ENCODE data around the gene SLX4IP.
A peak's percentile ranks its signal among the peaks of the same experiment; 100 is the strongest.

SLX4IP gene

DNA sequence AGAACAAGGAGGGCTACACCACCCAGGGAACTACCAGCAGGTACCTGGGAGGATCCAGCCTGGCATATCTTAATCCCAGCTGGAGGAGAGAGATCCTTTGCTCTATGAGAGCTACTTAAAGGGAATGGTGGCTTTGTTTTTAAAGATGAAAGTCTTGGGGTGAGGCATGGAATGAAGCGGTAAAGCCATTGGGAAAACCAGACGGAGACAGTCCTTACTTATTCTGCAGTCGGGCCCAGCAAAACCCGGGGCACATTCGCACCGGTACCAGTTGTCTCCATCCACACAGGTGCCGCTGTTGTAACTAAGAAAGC lies 208.4 kb downstream of the SLX4IP start:
- peaks cover 3% of the 10 kb centered on the region for H3K9me3 Mint-ChIP-seq
- no peak overlapping the region for H3K27ac Mint-ChIP-seq
- no peak for DNase-seq (ENCODE audit: low spot score in 2 of 2)
- H3K4me1 Mint-ChIP-seq, result no peaks in the 10 kb centered on the region
- H3K36me3 Mint-ChIP-seq, result no peaks in the 10 kb centered on the region
- no peak overlapping the region for H3K4me3 Mint-ChIP-seq
- no peak for ATAC-seq

DNA sequence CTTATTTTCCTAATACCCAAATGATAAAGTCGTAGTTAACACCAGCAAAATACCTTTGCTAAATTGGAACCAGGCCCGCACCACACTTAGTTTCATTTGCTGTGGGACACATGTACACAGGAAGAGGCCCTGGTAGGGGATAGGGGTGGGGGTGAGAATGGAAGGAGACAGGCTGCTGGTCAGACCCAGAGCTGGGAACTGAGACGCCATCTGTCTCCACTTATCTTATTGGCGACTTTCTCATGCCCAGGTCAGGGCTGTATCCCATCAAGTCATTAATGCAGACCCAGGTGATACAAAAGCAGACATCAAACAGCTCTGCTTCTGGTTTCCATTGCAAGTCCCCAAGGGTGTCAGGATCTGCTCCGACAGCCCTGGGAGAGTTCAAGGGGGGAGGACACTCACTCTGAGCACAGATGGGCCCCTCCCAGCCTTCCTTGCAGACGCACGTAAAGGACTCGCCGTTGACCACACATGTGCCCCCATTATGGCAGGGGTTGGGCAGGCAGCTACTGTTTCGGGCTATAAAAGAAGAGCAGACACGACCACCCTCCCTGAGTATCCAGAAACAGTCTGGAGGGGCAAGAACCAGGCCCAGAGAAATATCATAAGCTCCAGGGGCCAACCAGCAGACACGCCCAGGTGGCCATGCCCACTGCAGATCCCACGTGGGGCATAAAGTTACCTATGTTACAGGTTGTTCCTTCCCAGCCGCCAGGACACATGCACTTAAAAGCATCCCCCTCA lies 209.5 kb downstream of the SLX4IP start:
- Mint-ChIP-seq H3K36me3 (no peaks in the 10 kb centered on the region), H3K27ac (no peak overlapping the region), H3K4me3 (no peak overlapping the region), H3K4me1 (no peaks in the 10 kb centered on the region), H3K9me3 (peaks cover 1% of the 10 kb centered on the region)
- ATAC-seq (no peak), DNase-seq (ENCODE audit: low spot score in 2 of 2) (no peak)

DNA sequence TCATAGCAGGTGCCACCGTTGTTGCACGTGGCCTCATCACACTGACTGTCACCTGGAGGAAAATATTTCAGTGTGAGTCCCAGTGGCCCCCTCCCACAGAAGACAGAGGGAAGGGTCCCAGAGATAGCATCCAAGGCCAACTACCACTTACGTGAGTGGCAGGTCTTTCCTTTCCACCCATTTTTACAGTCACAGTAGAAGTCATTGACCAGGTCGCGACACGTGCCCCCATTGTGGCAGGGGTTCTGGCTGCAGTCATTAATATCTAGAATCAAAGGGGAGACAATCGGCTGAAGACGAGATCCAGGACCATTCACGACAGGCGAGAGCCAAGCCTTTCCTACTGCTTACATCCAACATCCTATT lies 210.1 kb downstream of the SLX4IP start:
- ATAC-seq (no peak), DNase-seq (ENCODE audit: low spot score in 2 of 2) (no peak)
- H3K36me3 Mint-ChIP-seq, result no peaks in the 10 kb centered on the region
- no peak overlapping the region for H3K4me3 Mint-ChIP-seq
- H3K9me3 Mint-ChIP-seq, result no peaks in the 10 kb centered on the region
- H3K4me1 Mint-ChIP-seq, result no peaks in the 10 kb centered on the region
- no peak overlapping the region for H3K27ac Mint-ChIP-seq

DNA sequence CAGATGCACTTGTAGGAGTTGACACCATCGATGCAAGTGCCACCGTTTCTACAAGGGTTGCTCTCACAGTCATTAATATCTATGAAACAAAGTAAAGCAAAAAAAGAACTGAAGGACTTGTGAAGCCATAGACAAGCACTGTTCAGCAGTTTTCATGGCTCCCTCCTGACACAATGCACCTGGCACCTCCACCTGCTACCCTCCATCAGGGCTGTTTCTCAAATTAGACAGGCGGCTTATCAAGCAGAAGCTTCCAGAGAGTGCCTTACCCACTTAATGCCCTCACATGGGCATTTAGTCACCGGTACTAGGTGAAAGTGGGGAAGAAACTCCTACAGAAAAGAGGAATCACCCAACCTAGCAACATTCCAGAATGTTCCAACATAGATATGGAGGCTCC lies 210.9 kb downstream of the SLX4IP start:
- Mint-ChIP-seq H3K36me3 (no peaks in the 10 kb centered on the region), H3K4me1 (no peaks in the 10 kb centered on the region), H3K27ac (no peak overlapping the region), H3K4me3 (no peak overlapping the region), H3K9me3 (no peaks in the 10 kb centered on the region)
- no peak for ATAC-seq
- DNase-seq (ENCODE audit: low spot score in 2 of 2), result no peak

DNA sequence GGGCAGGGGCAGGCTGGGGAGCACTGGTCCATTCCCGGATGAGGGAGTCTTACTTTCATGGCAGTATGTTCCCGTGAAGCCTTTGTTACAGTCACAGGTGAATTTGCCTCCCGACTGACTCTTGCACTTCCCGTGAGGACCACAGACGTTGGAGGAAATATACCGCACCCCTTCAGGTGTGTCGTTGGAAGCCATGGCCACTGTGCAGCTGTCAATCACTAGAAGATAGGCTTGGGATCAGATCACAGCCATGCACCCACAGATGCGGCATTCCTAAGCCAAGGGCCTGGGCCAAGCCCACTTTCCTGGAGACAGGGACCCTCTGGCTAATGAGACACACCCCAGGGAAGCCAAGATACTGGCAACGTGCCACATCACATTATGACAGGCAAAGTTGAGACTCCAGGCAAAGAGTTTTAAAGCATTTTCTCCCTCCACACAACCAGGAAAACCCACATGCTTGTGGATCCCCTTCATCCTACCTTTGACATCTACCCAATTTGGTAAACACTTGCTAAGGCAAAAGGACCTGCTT lies 211.8 kb downstream of the SLX4IP start:
- no peak for ATAC-seq
- H3K4me3 Mint-ChIP-seq, result no peak overlapping the region
- no peaks in the 10 kb centered on the region for H3K4me1 Mint-ChIP-seq
- DNase-seq (ENCODE audit: low spot score in 2 of 2), result no peak
- no peaks in the 10 kb centered on the region for H3K9me3 Mint-ChIP-seq
- no peaks in the 10 kb centered on the region for H3K36me3 Mint-ChIP-seq
- no peak overlapping the region for H3K27ac Mint-ChIP-seq

DNA sequence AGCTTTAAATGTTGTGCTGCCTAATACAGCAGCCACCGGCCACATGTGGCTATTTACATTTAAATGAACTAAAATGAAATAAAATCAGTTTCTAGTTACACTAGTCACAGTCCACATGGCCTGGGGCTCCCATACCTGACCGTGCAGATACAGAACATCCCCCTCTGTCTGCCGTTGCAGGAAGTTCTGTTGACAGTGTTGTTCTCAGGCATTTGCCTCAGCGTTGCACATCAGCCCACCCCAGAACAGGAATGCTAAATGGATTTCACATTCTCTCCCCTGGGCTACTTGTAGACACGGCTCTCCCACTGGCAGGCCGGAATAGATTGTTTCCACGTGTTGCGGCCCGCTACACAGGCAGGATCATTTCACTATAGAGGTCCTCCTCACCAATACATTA lies 212.4 kb downstream of the SLX4IP start:
- H3K27ac Mint-ChIP-seq, result no peak overlapping the region
- H3K9me3 Mint-ChIP-seq, result no peaks in the 10 kb centered on the region
- H3K4me3 Mint-ChIP-seq, result no peak overlapping the region
- no peaks in the 10 kb centered on the region for H3K4me1 Mint-ChIP-seq
- H3K36me3 Mint-ChIP-seq, result no peaks in the 10 kb centered on the region
- DNase-seq (ENCODE audit: low spot score in 2 of 2) (no peak), ATAC-seq (peak; percentile 52)

DNA sequence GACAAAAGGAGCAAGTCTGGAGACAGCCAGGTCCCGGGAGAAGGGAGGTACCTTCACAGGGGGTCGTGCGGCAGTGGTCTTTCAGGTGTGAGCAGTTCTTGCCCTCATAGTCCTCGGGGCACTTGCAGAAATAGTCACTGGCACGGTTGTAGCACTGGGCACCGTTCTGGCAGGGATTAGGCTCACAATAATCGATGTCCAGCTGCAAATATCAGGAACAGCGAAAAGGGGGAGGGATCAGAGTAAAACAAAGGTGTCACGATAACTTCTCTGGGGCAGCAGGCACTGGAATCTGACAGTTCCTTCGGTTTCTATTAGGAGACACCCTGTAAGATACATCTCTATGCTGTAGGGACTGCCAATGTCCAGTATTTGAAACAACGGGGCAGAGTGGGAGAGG lies 212.8 kb downstream of the SLX4IP start:
- no peak overlapping the region for H3K4me3 Mint-ChIP-seq
- no peaks in the 10 kb centered on the region for H3K9me3 Mint-ChIP-seq
- no peaks in the 10 kb centered on the region for H3K36me3 Mint-ChIP-seq
- DNase-seq (ENCODE audit: low spot score in 2 of 2) (no peak), ATAC-seq (no peak)
- H3K4me1 Mint-ChIP-seq, result no peaks in the 10 kb centered on the region
- no peak overlapping the region for H3K27ac Mint-ChIP-seq

DNA sequence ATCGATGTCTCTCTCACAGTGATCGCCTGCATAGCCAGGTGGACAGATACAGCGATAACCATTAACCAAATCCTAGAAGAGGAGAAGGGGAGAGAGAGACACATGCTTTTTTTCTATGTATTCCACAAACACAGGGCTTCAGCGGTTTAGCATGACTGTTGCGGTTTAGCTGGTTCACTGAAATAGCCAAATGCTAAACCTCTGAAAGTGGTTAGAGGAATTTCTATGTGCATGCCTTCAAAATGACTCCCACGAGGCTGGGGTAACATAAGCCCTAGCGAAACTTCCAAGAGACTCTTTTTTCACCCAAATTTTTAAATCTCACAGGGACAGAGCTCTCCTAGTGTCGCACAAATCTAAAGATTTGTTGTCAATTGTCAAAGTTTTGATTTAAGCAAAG lies 213.5 kb downstream of the SLX4IP start:
- H3K36me3 Mint-ChIP-seq, result no peaks in the 10 kb centered on the region
- DNase-seq (ENCODE audit: low spot score in 2 of 2) (no peak), ATAC-seq (no peak)
- H3K27ac Mint-ChIP-seq, result no peak overlapping the region
- H3K9me3 Mint-ChIP-seq, result no peaks in the 10 kb centered on the region
- H3K4me1 Mint-ChIP-seq, result no peaks in the 10 kb centered on the region
- H3K4me3 Mint-ChIP-seq, result no peak overlapping the region

DNA sequence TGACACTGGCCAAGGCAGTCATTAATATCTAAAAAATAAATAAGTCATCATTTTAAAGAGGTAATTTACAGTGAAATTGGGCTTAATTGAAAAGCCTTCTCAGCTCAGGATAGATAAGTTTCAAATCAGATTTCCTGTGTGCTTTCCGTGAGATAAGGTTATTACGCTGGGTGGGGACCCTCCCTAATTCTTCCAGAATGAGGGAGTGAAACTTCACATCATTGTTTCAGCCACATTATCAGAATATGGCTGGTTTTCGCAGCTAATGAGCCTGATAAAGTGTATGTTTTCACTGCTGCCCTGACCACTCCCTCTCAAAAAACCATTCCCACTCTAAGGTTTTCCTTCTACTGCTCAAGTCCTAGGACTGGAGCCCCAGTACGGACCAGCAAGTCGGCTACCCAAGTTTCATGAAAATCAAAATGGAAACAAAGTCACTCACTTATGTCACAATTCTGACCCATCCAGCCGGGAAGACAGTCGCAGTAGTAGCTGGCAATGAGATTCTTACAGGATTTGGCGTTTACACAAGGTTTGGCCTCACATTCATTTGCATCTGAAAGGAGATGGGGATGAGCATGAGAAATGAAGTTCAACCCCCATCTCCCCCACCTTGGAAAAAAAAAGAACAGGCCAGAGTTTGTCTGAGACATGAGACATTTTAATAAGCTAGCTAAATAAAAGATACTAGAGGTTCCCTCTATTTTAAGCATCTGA lies 214.1 kb downstream of the SLX4IP start:
- ATAC-seq (no peak), DNase-seq (ENCODE audit: low spot score in 2 of 2) (no peak)
- no peaks in the 10 kb centered on the region for H3K4me1 Mint-ChIP-seq
- H3K27ac Mint-ChIP-seq, result no peak overlapping the region
- H3K9me3 Mint-ChIP-seq, result no peaks in the 10 kb centered on the region
- no peak overlapping the region for H3K4me3 Mint-ChIP-seq
- no peaks in the 10 kb centered on the region for H3K36me3 Mint-ChIP-seq

DNA sequence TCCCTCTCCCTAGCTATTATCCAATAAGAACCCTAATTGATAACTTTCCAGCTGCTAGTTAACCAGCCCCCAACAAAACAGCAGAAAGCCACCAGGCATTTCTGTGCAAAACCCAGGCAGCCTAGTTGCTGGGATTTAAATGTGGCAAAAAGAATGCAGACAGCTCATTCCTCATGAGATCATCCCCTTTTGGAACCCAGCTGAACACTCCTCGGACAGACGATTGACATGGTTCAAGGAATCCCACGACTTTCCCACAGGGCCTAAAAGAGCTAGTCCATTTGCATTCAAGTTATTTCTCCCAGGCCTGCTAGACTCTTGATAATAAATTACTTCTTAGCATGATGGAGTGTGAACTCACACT lies 214.7 kb downstream of the SLX4IP start:
- H3K4me1 Mint-ChIP-seq, result no peaks in the 10 kb centered on the region
- no peaks in the 10 kb centered on the region for H3K9me3 Mint-ChIP-seq
- DNase-seq (ENCODE audit: low spot score in 2 of 2) (no peak), ATAC-seq (no peak)
- H3K27ac Mint-ChIP-seq, result no peak overlapping the region
- no peaks in the 10 kb centered on the region for H3K36me3 Mint-ChIP-seq
- no peak overlapping the region for H3K4me3 Mint-ChIP-seq

DNA sequence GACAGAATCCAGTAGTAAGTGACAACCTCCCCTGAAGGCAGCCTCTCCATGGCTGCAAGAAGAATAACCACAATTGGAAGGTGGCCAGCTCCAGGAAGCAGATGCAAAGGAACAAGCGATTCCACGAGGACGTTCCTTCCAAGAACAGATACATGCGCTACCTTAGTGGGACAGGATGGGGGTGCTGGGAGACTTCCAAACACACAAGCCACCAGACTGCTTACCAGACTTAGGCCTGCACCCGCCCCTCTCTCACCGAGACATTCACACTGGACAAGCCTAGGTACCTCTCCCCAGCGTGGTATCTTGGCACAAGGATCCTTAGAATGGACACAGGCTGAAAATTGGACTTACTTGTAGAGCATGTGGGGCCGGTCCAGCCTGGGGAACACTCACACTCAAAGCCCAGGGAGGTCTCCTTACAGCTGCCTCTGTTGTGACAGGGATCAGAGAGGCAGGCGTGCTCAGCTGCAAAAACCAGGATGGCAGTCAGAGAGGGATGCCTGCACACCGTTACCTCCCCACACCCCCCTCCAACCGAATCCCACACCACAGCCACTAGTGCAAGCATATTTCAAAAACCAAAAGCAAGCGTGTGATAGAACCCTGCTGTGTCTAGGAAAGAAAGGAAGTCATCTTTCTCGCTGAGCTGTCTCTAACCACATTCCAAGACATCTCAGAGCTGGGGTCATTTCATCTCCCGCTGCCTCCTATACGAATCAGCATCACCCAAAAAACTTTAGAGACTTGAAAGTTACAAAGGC lies 216.3 kb downstream of the SLX4IP start:
- ATAC-seq, result peak; percentile 20
- H3K4me1 Mint-ChIP-seq, result no peaks in the 10 kb centered on the region
- no peak overlapping the region for H3K27ac Mint-ChIP-seq
- no peaks in the 10 kb centered on the region for H3K36me3 Mint-ChIP-seq
- DNase-seq (ENCODE audit: low spot score in 2 of 2), result no peak
- H3K9me3 Mint-ChIP-seq, result no peaks in the 10 kb centered on the region
- H3K4me3 Mint-ChIP-seq, result no peak overlapping the region

DNA sequence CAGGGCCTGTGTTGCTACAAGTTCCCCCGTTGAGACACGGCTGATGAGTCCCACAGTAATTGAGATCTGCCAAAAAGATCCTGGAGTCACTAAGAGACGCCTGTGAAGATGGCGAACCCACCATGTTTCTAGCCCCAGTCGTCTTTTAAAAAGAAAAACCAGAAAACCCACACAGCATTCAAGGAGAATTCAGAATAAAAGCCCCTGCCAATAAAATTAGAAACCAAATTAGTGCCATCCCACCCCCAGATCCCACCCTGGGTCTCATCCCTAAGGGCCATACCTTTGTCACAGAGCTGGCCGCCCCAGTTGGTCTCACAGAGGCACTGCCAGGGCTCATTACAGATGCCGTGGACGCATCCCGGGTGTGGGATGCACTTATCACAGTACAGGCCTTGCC lies 217.1 kb downstream of the SLX4IP start:
- Mint-ChIP-seq H3K36me3 (no peaks in the 10 kb centered on the region), H3K4me3 (no peak overlapping the region), H3K4me1 (no peaks in the 10 kb centered on the region), H3K27ac (no peak overlapping the region), H3K9me3 (no peaks in the 10 kb centered on the region)
- DNase-seq (ENCODE audit: low spot score in 2 of 2) (no peak), ATAC-seq (no peak)

DNA sequence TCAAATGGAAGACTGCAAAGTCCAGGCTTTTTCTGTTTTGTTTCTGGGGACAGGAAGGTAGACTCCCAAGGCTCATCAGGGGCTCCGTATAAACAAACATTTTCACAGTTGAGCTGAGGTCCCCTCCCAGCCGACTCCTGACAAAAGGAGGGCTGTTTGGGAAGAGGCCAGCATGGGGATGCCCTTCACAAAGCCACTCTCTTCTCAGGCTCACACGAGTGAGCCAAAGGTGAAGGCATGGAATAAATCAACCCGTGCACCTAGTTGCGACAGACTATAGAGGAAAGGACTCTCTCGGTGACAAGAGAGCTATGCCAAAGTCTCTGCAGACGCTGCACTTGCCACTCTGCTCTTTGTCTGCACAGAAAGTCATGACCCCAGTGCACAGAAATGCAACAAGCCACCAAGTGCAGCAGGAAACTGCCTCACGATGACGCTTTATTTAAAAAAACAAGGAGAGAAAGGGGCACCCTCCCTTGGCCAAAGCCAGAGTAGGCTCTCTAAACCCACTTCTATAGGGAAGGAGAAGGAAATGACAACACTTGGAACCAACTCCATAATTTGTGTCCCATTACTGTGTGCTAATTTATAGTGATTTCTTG lies 217.7 kb downstream of the SLX4IP start:
- DNase-seq (ENCODE audit: low spot score in 2 of 2), result no peak
- ATAC-seq, result no peak
- no peak overlapping the region for H3K27ac Mint-ChIP-seq
- no peaks in the 10 kb centered on the region for H3K9me3 Mint-ChIP-seq
- no peaks in the 10 kb centered on the region for H3K36me3 Mint-ChIP-seq
- H3K4me1 Mint-ChIP-seq, result no peaks in the 10 kb centered on the region
- H3K4me3 Mint-ChIP-seq, result no peak overlapping the region

DNA sequence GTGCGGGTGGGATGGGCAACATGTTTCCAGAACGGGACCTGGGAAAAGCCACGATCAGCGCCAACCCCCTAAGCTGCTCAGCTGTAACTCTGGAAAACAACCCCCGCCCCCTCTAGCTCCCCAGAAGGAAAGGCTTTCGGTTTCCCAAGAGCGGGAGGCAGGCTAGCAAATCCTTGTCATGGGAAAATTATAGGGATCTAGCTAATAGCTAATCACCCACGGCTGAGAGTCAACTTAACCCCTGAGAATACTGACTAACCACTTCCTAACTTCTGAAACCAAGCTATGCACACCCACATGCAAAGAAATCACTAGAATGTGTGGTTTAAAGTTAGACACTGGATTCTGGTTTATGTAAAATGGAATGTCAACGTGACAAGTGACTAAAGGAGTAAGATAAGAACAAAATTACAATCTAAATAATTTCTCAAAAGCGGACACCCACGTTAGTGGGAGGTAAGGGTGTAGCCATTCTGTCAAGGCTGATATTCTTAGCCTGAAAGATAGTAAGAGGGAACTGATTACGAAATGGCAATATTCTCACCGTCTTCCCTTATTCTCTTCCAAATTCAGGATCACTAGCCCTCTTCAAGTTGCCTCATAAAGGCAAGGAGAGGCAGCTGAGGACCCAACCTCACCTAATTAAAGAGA lies 218.6 kb downstream of the SLX4IP start:
- Mint-ChIP-seq H3K36me3 (no peaks in the 10 kb centered on the region), H3K9me3 (no peaks in the 10 kb centered on the region), H3K27ac (no peak overlapping the region), H3K4me1 (no peaks in the 10 kb centered on the region), H3K4me3 (no peak overlapping the region)
- DNase-seq (ENCODE audit: low spot score in 2 of 2) (no peak), ATAC-seq (no peak)

DNA sequence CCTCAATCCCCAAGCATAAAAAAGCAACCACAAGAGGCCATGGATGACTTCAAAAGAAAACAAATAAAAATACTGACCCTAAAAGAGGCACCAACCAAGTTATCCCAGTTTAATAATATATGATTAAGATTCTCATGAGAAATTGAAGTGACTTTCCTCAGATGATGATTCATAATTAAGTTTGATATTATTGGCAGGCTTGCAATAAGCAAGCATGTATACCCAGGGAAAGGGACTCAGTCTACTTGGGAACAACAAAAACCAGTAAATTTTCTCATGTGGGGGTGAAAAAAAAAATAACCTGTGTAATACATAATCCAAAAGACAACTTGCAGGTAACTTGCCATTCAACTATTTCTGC lies 219.1 kb downstream of the SLX4IP start:
- Mint-ChIP-seq H3K4me1 (no peaks in the 10 kb centered on the region), H3K9me3 (no peaks in the 10 kb centered on the region), H3K4me3 (no peak overlapping the region), H3K36me3 (no peaks in the 10 kb centered on the region), H3K27ac (no peak overlapping the region)
- DNase-seq (ENCODE audit: low spot score in 2 of 2) (no peak), ATAC-seq (no peak)

All from stimulated activated effector memory CD8-positive, alpha-beta T cell treated with anti-CD3 and anti-CD28 coated beads, Interleukin-12 subunit alpha, Interleukin-12 subunit beta, amount 100 ng/mL, for 72 hours (primary cell).